NCI-H128 (cell line): ENCODE measurements around the gene LRRC14B.
"Not testable (repeated sequence)": the region's sequence is repeated elsewhere in the genome, so short reads cannot be mapped to it uniquely, and the experiment has no call there.

Experiments
- DNase-seq: peaks from one replicate; lab custom pipeline; 2025; ENCODE audit not compliant: unreplicated experiment; lab: John Stamatoyannopoulos, UW

Gene LRRC14B

GRCh38 chr5:190366-191035 lies 794 bp upstream of the LRRC14B start:
- DNase-seq, result no peak

GRCh38 chr5:191949-192690 lies 825 bp downstream of the LRRC14B start:
- no peak for DNase-seq

GRCh38 chr5:192691-192969 lies 1.3 kb downstream of the LRRC14B start:
- no peak for DNase-seq

- DNase-seq, result no peak
These were observed 1.9 kb downstream of the LRRC14B start for GRCh38 chr5:192970-193831.

- no peak for DNase-seq
These were observed 2.8 kb downstream of the LRRC14B start for GRCh38 chr5:194102-194501.

GRCh38 chr5:194603-195209 lies 3.4 kb downstream of the LRRC14B start:
- DNase-seq, result no peak

GRCh38 chr5:195401-196160 lies 4.3 kb downstream of the LRRC14B start:
- DNase-seq, result no peak

GRCh38 chr5:196350-196749 lies 5.1 kb downstream of the LRRC14B start:
- no peak for DNase-seq

- DNase-seq, result not testable (repeated sequence)
These were observed 5.7 kb downstream of the LRRC14B start for GRCh38 chr5:197031-197430.

- no peak for DNase-seq
These were observed 6.7 kb downstream of the LRRC14B start for GRCh38 chr5:197892-198489.

- no peak for DNase-seq
These were observed 7.4 kb downstream of the LRRC14B start for GRCh38 chr5:198516-199196.

- DNase-seq, result no peak
These were observed 8.1 kb downstream of the LRRC14B start for GRCh38 chr5:199197-199949.

GRCh38 chr5:199950-200645 lies 8.8 kb downstream of the LRRC14B start:
- DNase-seq, result no peak

- DNase-seq, result no peak
These were observed 9.7 kb downstream of the LRRC14B start for GRCh38 chr5:200985-201384.

GRCh38 chr5:201672-202071 lies 10.4 kb downstream of the LRRC14B start:
- no peak for DNase-seq

GRCh38 chr5:203246-203930 lies 12.1 kb downstream of the LRRC14B start:
- no peak for DNase-seq

- DNase-seq, result no peak
These were observed 12.7 kb downstream of the LRRC14B start for GRCh38 chr5:204001-204400.

GRCh38 chr5:204462-204861 lies 13.2 kb downstream of the LRRC14B start:
- no peak for DNase-seq
